ENCODE data around the gene PCDHA9. TPM values are rescaled to one million over a fixed set of nuclear protein-coding genes. Genes with fewer than 3 reads are reported as not detected.
"Not testable (repeated sequence)": the region's sequence is repeated elsewhere in the genome, so short reads cannot be mapped to it uniquely, and the experiment has no call there.

PCDHA9 gene
- total RNA-seq, 1 donor from 2014 or later = 0.95 TPM

DNA sequence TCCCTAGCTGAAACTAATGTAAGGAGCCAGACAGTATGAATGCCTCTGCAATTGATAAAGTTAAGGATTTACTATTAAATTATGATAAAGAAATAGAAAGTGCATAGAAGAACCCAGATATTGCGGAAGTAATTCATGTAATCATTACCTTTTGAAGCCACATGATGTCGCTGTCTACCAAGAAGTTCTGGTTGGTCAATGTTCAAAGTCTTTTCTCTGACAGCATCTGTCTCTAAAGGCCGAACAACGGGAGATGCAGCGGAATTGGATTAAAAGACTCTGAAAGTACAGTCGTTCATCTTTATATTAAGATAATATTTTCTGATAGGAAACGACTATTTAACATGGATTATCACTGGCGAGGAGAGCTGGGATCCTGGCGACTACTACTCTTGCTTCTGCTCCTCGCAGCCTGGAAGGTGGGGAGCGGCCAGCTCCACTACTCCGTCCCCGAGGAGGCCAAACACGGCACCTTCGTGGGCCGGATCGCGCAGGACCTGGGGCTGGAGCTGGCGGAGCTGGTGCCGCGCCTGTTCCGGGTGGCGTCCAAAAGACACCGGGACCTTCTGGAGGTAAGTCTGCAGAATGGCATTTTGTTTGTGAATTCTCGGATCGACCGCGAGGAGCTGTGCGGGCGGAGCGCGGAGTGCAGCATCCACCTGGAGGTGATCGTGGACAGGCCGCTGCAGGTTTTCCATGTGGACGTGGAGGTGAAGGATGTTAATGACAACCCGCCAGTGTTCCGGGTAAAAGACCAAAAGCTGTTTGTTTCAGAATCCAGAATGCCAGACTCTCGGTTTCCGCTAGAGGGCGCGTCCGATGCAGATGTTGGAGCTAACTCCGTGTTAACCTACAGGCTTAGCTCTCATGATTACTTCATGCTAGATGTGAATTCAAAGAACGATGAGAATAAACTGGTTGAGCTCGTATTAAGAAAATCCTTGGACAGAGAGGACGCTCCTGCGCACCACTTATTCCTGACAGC lies 6.9 kb upstream of the PCDHA9 start, which contains the start of gene PCDHA8:
TSS of gene PCDHA8 (plus strand) at position 210 of the 985 bp plus-strand sequence. CDS start at position 345, 135 bp downstream.
- H3K4me2 ChIP-seq (ENCODE audit: low read length) = no peak within 1 kb of the TSS

DNA sequence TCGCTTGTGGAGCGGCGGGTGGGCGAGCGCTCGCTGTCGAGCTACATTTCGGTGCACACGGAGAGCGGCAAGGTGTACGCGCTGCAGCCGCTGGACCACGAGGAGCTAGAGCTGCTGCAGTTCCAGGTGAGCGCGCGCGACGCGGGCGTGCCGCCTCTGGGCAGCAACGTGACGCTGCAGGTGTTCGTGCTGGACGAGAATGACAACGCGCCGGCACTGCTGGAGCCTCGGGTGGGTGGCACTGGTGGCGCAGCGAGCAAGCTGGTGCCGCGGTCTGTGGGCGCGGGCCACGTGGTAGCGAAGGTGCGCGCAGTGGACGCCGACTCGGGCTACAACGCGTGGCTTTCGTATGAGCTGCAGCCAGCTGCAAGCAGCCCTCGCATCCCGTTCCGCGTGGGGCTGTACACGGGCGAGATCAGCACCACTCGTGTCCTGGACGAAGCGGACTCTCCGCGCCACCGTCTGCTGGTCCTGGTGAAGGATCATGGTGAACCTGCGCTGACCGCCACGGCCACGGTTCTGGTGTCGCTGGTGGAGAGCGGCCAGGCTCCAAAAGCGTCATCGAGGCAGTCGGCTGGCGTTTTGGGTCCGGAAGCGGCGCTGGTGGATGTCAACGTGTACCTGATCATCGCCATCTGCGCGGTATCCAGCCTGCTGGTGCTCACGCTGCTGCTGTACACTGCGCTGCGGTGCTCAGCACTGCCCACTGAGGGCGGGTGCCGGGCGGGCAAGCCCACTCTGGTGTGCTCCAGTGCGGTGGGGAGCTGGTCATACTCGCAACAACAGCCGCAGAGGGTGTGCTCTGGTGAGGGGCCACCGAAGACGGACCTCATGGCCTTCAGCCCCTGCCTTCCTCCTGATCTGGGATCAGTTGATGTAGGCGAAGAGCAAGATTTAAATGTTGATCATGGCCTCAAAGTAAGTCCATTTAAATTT lies 5.1 kb upstream of the PCDHA9 start:
- no peaks in the 10 kb centered on the region for H3K4me1 ChIP-seq (ENCODE audit: insufficient read depth, low read length)
- Mint-ChIP-seq H3K36me3 (ENCODE audit: low read depth, unreplicated experiment) (peaks cover 16% of the 10 kb centered on the region), H3K27me3 (ENCODE audit: low read depth, unreplicated experiment) (no peaks in the 10 kb centered on the region), H3K4me1 (ENCODE audit: low read depth, unreplicated experiment) (no peaks in the 10 kb centered on the region), H3K9me3 (ENCODE audit: unreplicated experiment) (peaks cover 5% of the 10 kb centered on the region), H3K27ac (ENCODE audit: unreplicated experiment) (no peak overlapping the region), H3K4me3 (ENCODE audit: unreplicated experiment) (no peak overlapping the region)
- TF ChIP-seq, protein P1, sequence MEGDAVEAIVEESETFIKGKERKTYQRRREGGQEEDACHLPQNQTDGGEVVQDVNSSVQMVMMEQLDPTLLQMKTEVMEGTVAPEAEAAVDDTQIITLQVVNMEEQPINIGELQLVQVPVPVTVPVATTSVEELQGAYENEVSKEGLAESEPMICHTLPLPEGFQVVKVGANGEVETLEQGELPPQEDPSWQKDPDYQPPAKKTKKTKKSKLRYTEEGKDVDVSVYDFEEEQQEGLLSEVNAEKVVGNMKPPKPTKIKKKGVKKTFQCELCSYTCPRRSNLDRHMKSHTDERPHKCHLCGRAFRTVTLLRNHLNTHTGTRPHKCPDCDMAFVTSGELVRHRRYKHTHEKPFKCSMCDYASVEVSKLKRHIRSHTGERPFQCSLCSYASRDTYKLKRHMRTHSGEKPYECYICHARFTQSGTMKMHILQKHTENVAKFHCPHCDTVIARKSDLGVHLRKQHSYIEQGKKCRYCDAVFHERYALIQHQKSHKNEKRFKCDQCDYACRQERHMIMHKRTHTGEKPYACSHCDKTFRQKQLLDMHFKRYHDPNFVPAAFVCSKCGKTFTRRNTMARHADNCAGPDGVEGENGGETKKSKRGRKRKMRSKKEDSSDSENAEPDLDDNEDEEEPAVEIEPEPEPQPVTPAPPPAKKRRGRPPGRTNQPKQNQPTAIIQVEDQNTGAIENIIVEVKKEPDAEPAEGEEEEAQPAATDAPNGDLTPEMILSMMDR (IDR thresholded peaks at IDR 0.05; ENCODE audit: insufficient read depth, low read depth, low read length) = no peak
- no peak for TF ChIP-seq EZH2 (IDR thresholded peaks at IDR 0.05; ENCODE audit: insufficient read depth, low read length)
- no peaks in the 10 kb centered on the region for H3K36me3 ChIP-seq (ENCODE audit: insufficient read depth, low read length)
- no peak overlapping the region for H3K27ac ChIP-seq (ENCODE audit: low read depth, low read length)
- no peaks in the 10 kb centered on the region for H3K27me3 ChIP-seq (ENCODE audit: insufficient read depth, low read length)
- H2AFZ ChIP-seq (ENCODE audit: low read depth, low read length) = no peak overlapping the region
- H3K9ac ChIP-seq (ENCODE audit: low read length) = no peak overlapping the region
- no peaks in the 10 kb centered on the region for H4K20me1 ChIP-seq (ENCODE audit: insufficient read depth, low read length)
- H3K4me3 ChIP-seq (ENCODE audit: insufficient read depth, low read depth, low read length) = no peak overlapping the region
- no peak for FAIRE-seq
- no peaks in the 10 kb centered on the region for H3K9me3 ChIP-seq (ENCODE audit: insufficient read depth, low read depth, low read length)
- no peak overlapping the region for H3K4me2 ChIP-seq (ENCODE audit: low read length)
- no peak for DNase-seq (ENCODE audit: low read depth)
- no peaks in the 10 kb centered on the region for H3K79me2 ChIP-seq (ENCODE audit: insufficient read depth, low read length)

More for the DNA sequence above, 6.9 kb upstream of the PCDHA9 start, which contains the start of gene PCDHA8:
- TF ChIP-seq EZH2 (IDR thresholded peaks at IDR 0.05; ENCODE audit: insufficient read depth, low read length) = no peak
- TF ChIP-seq, protein P1 (IDR thresholded peaks at IDR 0.05; ENCODE audit: insufficient read depth, low read depth, low read length) = peak; percentile 5
- no peak within 1 kb of the TSS for H3K9ac ChIP-seq (ENCODE audit: low read length)
- no peak within 1 kb of the TSS for H3K4me3 Mint-ChIP-seq (ENCODE audit: unreplicated experiment)
- no peak within 1 kb of the TSS for H3K4me3 ChIP-seq (ENCODE audit: insufficient read depth, low read depth, low read length)
- FAIRE-seq = no peak
- no peaks in the 10 kb centered on the region for H3K27me3 ChIP-seq (ENCODE audit: insufficient read depth, low read length)
- H3K27me3 Mint-ChIP-seq (ENCODE audit: low read depth, unreplicated experiment) = no peaks in the 10 kb centered on the region
- no peaks in the 10 kb centered on the region for H3K4me1 Mint-ChIP-seq (ENCODE audit: low read depth, unreplicated experiment)
- H2AFZ ChIP-seq (ENCODE audit: low read depth, low read length) = no peak within 1 kb of the TSS
- no peaks in the 10 kb centered on the region for H3K79me2 ChIP-seq (ENCODE audit: insufficient read depth, low read length)
- H3K27ac Mint-ChIP-seq (ENCODE audit: unreplicated experiment) = no peak within 1 kb of the TSS
- H4K20me1 ChIP-seq (ENCODE audit: insufficient read depth, low read length) = no peaks in the 10 kb centered on the region
- peaks cover 5% of the 10 kb centered on the region for H3K9me3 Mint-ChIP-seq (ENCODE audit: unreplicated experiment)
- no peaks in the 10 kb centered on the region for H3K36me3 ChIP-seq (ENCODE audit: insufficient read depth, low read length)
- H3K4me1 ChIP-seq (ENCODE audit: insufficient read depth, low read length) = no peaks in the 10 kb centered on the region
- peaks cover 16% of the 10 kb centered on the region for H3K36me3 Mint-ChIP-seq (ENCODE audit: low read depth, unreplicated experiment)
- H3K27ac ChIP-seq (ENCODE audit: low read depth, low read length) = no peak within 1 kb of the TSS
- no peak for DNase-seq (ENCODE audit: low read depth)
- H3K9me3 ChIP-seq (ENCODE audit: insufficient read depth, low read depth, low read length) = peaks cover 3% of the 10 kb centered on the region

DNA sequence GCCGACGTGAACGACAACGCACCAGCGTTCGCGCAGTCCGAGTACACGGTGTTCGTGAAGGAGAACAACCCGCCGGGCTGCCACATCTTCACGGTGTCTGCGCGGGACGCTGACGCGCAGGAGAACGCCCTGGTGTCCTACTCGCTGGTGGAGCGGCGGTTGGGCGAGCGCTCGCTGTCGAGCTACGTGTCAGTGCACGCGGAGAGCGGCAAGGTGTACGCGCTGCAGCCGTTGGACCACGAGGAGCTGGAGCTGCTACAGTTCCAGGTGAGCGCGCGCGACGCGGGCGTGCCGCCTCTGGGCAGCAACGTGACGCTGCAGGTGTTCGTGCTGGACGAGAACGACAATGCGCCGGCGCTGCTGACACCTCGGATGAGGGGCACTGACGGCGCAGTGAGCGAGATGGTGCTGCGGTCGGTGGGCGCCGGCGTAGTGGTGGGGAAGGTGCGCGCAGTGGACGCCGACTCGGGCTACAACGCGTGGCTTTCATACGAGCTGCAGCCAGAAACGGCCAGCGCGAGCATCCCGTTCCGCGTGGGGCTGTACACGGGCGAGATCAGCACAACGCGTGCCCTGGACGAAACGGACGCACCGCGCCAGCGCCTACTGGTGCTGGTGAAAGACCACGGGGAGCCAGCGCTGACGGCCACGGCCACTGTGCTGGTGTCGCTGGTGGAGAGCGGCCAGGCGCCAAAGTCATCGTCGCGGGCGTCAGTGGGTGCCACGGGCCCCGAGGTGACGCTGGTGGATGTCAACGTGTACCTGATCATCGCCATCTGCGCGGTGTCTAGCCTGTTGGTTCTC lies 1.9 kb downstream of the PCDHA9 start:
- H3K27me3 Mint-ChIP-seq (ENCODE audit: low read depth, unreplicated experiment); H3K4me3 Mint-ChIP-seq (ENCODE audit: unreplicated experiment); H3K79me2 ChIP-seq (ENCODE audit: insufficient read depth, low read length); H3K9me3 ChIP-seq (ENCODE audit: insufficient read depth, low read depth, low read length); H3K4me3 ChIP-seq (ENCODE audit: insufficient read depth, low read depth, low read length); DNase-seq (ENCODE audit: low read depth); H4K20me1 ChIP-seq (ENCODE audit: insufficient read depth, low read length); H2AFZ ChIP-seq (ENCODE audit: low read depth, low read length); FAIRE-seq; H3K36me3 Mint-ChIP-seq (ENCODE audit: low read depth, unreplicated experiment); H3K36me3 ChIP-seq (ENCODE audit: insufficient read depth, low read length); H3K4me1 Mint-ChIP-seq (ENCODE audit: low read depth, unreplicated experiment); H3K4me1 ChIP-seq (ENCODE audit: insufficient read depth, low read length); H3K9ac ChIP-seq (ENCODE audit: low read length); H3K4me2 ChIP-seq (ENCODE audit: low read length); H3K27me3 ChIP-seq (ENCODE audit: insufficient read depth, low read length); H3K27ac ChIP-seq (ENCODE audit: low read depth, low read length); H3K9me3 Mint-ChIP-seq (ENCODE audit: unreplicated experiment); H3K27ac Mint-ChIP-seq (ENCODE audit: unreplicated experiment): not testable (repeated sequence)
